Stimulated activated CD8-positive, alpha-beta memory T cell treated with anti-CD3 and anti-CD28 coated beads, Interleukin-12 subunit alpha, Interleukin-12 subunit beta, amount 100 ng/mL, for 4 hours (primary cell): Measurements from ENCODE around the gene GRK5.
A peak's percentile ranks its signal among the peaks of the same experiment; 100 is the strongest.

Experiments used
- DNase-seq: peaks from one replicate; pipeline ENCODE4 v3.0.0-alpha.2; 2020; ENCODE audit warnings: low read depth

The GRK5 gene

DNA sequence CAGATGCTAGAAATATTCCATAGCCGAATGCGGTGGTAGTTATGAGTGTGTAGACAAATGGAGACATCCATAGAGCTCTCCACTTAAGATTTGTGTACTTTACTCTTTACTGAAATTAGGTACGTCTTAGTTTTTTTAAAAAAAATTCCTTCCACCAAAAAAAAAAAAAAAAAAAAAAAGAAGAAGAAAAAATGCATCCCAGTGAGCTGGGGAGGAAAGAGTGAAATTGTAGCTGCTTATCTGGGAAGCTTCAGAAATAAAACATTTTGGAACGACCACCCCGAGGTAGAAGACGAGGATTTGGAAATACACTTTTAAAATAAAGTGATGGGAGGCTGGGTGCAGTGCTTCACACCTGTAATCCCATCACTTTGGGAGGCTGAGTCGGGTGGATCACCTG, 281.3 kb downstream of the GRK5 start:
- DNase-seq: no peak

DNA sequence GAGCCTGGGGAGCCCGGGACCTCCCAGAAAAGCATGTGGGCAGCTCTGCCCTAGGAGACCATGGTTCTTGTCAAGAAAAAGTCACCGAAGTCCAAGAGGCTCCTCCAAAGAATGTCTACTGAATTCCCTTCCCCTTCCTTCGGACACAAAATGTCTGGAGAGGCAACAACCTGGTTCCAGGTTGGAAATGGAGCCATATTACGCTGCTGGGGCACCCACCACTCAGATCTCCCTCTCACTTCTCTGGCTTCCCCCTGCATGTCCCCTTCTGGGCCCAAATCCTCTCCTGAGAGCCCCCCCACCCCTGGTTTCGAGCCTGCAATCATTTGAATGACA, 282.6 kb downstream of the GRK5 start:
- no peak for DNase-seq

DNA sequence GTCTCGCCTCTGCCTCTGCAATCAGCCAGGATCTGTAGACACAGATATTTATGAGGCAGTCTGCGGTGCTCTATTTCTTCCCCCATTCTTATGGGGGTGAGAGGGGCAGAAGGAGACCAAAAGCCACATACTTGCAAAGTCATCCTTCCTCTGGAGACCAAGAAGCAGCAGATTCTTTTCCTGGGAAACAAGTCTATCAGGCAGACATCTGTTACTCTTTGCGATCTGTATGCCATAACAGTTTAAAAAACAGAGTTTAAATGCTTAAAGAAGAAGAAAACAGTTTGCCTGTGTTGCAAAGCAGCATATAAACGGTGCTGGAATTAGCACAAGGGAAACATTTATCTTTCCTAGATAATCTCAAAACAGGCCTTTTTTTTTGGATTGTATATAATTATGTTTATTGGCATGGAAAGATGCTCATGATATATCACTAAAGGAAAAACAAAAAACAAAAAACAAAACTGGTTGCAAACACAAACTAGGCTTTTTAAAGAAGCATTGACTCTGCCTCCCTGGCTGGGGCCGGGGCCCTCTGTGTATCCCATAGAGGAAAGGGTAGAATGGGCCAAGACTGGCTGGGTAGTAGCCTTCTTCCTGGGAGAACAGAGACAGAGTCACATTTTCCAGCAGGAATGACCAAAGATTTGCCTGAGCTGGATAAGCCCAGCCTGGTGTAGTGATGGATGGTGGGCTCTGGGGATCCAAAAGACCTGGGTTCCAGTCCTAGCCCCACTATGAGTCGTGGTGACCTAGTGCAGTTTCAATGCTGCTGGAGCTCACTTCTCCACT, 284.8 kb downstream of the GRK5 start:
- DNase-seq: no peak

DNA sequence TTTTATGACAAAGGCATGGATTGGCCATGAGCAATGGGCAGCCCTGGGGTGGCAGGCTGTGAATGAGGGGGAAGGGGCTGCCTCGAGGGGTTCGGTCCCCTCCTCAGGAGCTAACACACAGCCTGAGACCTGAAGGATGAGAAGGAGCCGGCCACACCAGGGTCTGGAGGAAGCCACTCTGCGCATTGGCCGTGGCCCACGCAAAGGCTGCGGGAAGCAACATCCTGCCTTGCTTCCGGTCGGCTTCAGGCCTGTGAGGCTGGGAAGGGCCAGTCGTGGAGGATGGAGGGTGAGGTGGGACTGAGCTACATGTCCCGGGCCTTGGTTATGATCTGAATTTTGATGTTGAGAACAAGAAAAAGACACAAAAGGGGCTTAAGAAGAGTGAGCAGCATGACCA, 285.8 kb downstream of the GRK5 start:
- no peak for DNase-seq

DNA sequence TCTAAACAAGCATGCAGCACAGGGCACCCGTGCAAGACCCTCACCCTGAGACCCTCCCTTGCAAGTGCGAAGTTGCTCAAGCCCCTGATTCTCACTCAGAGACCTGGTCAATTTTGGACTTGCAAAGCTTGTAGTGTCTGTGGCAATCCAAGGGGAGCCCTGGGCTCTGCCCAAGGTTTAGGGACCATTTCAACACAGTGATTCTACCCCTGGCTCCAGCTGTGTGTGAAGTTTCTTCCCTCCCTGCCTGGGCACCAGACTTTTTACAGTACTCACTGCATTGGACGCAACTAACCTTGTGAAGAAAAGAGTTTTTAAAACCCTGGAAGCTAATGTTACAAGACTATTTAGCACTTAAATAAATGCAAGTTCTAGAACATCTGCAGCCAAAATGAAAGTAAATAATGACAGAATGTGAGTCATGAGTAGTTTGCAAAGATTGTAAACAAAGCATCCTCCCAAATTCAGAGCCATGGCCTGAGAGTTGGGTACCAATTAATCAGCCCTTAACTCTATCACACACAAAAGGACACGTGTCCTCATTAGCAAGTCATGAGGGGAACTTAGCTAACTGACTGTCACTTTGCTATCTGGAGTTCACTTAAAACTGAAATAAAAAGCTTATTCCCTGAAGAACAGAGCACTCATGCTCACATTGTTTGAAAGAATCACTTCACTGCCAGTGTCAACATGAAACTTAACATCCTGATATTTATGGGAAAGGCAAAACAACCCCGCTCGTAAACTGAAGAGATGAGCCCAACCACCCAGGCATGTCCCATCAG, 287.1 kb downstream of the GRK5 start:
- no peak for DNase-seq

DNA sequence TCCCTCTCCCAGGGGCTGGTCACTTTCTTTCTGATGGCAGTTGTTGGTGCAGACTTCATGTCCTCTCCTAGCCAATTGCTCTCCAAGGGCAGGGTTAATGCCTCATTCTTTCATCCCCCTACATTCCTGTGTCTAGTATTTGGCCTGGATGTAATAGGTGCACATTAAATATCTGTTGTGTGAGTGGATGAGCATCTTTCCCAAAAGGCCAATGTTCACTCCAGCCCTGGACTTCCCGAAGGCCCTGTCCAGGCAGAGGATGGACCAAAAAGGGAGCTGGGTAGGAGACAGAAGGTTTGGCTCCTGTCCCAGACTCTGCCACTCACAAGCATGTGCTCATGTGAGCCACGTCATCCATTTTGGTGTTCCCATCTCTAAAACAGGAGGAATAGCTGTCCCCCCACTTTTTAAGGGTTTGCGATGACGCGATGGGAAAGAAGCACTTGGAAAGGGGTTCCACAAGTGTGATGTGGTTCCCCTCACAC, 287.7 kb downstream of the GRK5 start:
- no peak for DNase-seq

DNA sequence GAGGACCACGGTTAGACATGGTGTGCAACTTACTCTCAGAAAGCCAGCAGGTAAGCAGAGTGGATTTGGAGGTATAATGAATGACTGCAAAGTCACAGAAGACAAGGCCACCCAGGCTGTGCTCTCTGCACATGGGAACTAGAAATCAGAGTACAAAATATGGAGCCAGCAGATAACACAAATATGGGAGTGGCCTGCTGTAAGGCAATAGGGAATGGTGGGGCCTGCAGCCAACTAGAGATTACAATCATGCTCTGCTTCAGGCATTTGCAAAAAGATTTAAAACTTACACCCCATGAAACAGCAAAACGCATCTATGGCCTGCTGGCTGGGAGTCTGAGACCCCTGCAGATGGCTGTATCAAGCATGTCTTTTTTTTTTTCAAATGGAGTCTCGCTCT, 288.2 kb downstream of the GRK5 start:
- no peak for DNase-seq

DNA sequence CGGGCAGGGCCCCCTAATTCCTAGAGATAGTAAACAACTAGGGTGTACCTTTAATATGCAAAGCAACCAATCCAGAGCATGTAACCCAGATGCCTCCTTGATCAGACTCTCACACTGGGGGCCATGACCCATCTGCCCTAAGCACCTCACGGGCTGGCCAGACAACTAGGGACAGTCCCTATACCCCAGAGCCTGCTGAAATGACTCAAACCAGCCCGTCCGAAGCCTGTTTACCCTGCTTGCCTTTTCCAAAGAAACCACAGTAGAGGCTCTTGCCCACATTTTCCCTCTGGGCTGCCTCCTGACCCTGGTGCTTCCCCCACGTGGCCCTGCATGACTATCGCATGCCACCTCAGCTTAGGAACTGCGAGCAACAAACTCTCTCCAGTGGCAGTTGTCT, 288.9 kb downstream of the GRK5 start:
- DNase-seq: no peak

DNA sequence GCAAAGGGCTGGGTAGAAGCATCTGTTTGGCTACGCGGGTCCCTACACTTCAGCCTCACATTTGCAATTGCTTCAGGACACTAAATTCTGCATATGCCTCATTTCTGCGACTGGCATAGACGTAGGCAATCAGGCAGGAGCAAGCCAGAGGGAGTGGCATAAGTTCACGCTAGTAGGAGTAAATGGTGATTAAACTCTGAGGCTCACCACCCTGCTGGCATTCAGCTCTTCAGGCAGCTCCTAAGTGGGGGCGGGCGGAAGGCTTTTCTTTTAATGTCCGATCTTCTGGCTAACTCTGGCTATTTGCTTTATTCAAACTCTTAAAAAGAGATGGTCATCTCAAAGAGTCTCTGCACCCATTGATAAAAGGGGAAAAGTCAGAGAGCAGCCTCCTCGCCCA, 289.9 kb downstream of the GRK5 start:
- DNase-seq: no peak

DNA sequence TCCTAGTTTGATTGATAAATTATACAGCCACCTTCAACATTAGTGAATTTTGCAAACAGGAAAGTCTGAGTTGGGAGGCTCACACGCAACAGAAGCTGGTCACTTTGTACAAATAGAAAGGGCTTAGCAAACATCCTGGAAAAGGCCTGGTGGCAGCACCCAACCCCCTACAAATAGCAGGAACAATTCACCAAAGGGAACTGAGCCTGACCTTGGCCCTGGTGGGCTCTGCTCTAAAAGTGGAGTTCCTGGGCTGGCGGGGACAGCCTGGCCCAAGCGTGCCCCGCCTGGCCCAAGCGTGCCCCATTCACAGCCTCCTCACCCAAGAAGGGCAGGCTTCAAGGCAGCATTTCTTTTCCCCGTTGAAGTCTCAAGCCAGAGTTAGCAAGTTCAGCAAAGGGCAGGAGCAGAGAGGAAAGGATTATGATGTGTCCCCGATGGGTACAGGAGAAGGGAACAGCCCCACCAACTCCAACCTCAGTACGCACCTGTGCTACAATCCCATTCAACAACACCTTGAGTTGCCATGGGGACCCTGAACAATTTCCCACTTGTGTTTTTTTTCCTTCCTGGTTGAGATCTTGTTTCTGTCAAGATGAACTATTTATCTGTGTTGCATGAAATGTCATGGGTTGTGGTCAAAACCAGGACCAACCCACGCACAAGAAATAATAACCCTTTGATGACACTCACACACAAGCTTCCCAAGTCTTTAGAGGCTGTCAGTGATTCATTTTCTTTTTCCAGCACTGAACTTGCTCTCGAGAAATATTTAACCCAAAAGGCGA, 291.7 kb downstream of the GRK5 start:
- no peak for DNase-seq

DNA sequence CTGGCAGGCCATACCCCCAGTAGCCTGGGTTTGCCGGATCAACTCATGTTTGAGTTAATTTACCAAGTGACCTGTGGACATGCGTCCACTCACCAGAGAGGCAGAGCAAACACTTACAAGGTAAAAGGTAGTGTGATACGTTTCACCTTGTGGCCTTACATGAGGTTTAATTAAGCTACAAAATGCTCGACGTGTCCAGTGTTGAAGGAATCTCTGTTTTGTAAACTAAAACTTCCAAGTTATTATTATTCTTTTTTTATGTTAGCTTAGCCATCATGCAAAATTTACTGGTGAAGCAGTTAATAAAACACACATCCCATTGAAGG, 292.3 kb downstream of the GRK5 start:
- no peak for DNase-seq

DNA sequence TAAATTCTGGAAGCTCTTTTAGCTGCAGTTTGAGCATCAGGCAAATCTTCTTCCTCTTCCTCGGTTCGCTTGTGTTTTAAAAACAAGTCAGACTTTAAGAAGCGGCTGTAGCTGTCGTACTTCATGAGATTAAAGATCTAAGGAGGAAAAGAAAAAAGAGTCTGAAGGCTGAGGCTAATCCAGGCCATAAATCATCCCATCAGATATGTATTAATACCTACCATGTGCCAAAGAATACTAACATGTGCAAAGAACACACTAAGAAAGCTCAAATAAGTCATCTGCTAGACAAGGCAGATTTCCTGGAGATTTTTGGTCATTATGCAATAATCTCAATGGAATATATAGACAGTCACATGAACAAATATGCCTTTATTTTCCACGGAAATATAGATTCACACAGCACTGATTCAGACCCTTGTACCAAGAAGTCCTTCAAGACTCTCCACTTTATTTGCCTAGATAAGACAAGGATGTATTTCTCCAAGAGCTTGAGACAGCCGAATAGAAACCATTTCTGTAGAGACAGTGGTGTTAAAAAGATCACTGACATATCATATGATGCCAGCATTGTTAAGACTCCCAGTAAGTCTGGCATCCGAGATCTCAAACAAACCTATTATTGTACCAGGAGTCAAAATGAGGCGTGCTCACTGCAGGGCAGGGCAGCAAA, 292.9 kb downstream of the GRK5 start:
- no peak for DNase-seq

DNA sequence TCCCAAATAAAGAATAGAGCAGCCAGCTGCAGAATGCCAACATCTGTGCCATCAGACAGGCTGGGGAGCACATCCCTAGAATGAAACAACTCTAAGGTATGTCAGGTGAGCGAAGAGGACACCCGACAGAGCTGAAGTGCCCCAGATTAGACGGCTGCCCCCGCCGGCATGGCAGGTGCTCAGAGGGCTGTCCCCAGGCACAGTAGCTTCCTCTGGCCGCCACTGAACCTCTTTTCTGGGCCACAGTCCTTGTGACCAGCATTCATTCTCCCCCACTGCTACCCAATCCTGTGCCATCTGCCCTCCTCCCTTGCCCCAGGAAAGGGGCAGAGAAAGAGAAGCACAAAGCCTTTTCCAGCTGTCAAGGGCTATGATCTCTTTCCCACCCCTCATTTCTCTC, 293.4 kb downstream of the GRK5 start:
- no peak for DNase-seq

DNA sequence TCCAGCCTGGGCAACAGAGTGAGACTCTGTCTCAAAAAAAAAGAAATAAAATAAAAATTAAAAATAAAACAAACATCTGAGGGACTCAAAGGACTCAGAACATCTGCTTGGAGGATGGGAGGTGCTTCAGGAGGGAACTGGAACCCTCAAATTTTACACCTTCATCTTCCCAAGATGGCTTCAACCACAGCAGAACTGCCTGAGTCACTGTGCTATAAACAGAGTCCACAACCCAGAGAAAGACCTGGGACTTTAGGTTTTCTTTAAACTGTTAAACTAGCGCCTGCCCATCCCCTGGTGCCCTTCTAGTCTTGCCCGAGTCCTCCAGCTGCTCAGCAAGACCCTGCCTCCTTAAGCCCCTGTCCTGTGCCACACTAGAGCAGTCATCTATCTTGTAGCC, 294.3 kb downstream of the GRK5 start:
- no peak for DNase-seq

DNA sequence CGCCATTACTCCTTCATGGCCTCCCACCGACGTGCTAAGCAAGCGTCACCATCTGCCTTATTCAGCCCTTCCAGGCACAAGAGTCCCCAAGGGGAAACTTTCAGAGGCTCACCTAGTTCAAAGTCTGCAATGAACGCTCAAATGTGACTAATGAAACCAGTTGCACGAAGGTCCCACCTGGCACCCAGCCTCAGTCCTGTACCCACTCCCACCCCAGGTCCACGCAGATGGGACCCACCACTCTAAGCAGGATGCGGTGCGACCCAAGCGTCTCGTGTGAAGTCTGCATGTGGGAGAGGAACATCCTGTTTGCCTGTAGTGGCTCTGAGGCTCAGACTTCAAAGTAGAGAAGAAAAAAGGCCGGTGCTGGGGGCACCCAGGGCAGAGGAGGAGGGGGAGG, 294.8 kb downstream of the GRK5 start:
- peak; percentile 64 for DNase-seq

DNA sequence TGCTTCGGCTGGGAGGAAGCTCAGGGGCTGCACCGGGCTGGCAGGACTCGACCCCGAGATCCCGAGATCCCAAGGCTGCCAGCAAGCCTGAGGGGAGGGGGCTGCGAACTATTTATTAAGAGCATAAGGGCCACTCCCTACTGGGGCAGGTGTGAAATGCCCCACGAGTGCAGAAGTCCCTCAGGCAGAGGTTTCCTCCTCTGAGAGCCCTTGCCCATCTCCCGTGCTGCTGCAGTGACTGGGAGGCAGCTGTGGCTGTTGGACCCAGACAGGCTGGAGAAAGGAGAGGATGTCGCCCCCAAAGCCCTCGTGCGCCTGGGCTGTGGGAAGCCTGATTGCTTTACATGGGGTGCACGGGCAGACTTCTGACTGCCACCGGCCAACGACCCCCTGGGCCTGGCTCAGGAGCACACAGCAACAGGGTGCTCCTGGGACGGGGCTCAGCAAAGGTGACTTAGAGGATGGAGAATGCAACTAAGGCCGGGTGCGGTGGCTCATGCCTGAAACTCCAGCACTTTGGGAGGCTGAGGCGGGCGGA, 295.3 kb downstream of the GRK5 start:
- no peak for DNase-seq

DNA sequence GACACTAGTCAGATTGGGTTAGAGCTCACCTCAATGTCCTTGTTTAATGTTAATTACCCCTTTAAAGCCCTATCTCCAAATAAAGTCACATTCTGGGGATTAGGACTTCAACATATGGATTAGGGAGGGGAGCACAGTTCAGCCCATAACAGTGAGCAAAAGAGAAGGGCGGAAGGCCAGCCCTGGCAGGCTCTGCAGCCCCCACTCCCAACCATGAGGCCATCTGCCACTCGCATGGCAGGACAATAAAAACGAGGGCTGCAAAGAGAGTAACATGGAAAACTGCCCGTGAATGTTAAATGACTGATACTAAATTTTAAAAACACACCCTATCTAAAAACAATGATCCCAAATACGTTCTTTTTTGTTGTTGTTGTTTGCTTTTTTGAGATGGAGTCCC, 296.4 kb downstream of the GRK5 start:
- DNase-seq: no peak

DNA sequence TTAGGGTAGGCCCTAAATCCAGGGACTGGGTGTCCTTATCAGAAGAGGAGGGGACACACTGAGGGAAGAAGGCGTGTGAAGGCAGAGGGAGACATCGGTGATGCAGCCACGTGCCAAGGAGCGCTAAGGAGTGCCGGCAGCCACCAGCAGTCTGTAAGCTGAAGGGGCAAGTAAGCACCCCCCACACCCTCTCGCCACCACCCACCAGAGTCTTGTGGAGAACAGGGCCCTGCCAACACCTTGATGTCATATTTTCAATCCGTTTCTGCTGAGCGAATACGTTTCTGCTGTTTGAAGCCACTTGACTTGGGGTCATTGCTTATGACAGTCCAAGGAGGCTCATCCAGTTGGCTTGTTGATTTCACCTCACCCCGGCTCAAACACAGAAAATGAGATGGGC, 297.3 kb downstream of the GRK5 start:
- DNase-seq: no peak

DNA sequence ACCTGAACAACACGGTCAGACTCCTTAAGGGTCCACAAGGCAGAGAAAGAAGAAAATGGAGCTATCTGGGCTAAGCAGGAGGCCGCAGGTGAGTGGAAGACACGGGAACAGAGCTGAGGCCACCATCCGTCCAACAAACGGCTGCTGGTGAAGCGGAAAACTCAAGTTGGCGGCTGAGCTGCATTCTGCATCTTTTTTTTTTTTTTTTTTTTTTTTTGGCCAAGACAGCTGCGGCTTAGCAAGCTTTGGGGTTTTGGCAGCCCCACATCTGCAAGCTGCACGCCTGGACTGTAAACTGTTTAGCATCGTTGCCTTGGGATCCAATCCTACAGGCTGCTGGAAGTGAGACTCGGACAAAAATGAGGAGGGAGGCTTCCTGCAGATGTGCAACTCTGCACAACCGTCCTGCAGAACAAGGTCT, 297.8 kb downstream of the GRK5 start:
- no peak for DNase-seq
